Breast epithelium (tissue), 3 donors: ENCODE data around the gene OR51V1.
"Not testable (repeated sequence)": the region's sequence is repeated elsewhere in the genome, so short reads cannot be mapped to it uniquely, and the experiment has no call there.

Source experiments
- POLR2A ChIP-seq: fragments of 450-650 bp; IDR thresholded peaks from one replicate; pipeline ENCODE4 v1.6.1; 2016; ENCODE audit warnings: antibody characterized with exemption, mild to moderate bottlenecking, moderate library complexity
- POLR2AphosphoS5 ChIP-seq, 3 donors: sonication (generic); formaldehyde crosslinking; IDR thresholded peaks; one replicate each; pipeline ENCODE4 v1.6.1; 2017; ENCODE audit warnings: antibody characterized with exemption in 3 of 3

DNA sequence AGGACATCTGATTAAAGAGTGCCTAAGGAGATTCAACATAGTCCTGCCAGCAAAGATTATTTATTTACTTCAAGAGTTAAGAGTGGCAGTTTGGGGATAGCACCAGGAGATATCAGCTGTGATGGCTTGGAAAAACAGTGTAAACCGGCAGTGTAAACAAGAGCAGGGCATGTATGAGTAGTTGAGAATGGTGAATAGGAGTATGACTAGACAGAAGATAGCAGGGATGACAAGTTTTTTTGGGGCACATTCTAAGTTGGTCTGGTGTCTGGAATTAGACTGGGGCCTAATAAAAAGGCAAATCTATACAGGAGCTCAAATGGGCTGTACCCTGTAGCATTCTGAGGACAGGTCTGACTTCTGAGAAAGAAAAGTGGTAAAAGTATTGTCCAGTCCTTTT, 39.4 kb downstream of the OR51V1 start:
- TF ChIP-seq POLR2A; POLR2AphosphoS5 (IDR thresholded peaks at IDR 0.05): not testable (repeated sequence)
